Epithelial cell of proximal tubule (primary cell): ENCODE data around the gene RSRP1. TPM values are rescaled to one million over a fixed set of nuclear protein-coding genes. Genes with fewer than 3 reads are reported as not detected.
A peak's percentile ranks its signal among the peaks of the same experiment; 100 is the strongest.
"Not testable (repeated sequence)": the region's sequence is repeated elsewhere in the genome, so short reads cannot be mapped to it uniquely, and the experiment has no call there.

Experiments
- DNase-seq: peaks from one replicate; pipeline ENCODE4 v3.0.0-alpha.2; 2011; ENCODE audit warnings: low read depth
- H3K4me3 ChIP-seq: 2 replicates; pipeline ENCODE4 v1.5.1; 2011; ENCODE audit warnings: low read depth, mild to moderate bottlenecking, low read length
- CTCF ChIP-seq: conservative IDR thresholded peaks from 2 replicates; pipeline ENCODE4 v1.5.1; 2012; ENCODE audit warnings: low read depth, mild to moderate bottlenecking, low read length
- total RNA-seq: library from RNA; depleted of rRNA; stranded (reverse); fragments of >200 nt; gene quantifications from 2 replicates; pipeline ENCODE4 v1.2.3, GENCODE V29; 2015

RSRP1 gene
- 32.4 and 52.5 TPM in 2 replicates for total RNA-seq

GRCh38 chr1:25247024-25247828, at the start of gene RSRP1:
Gene RSRP1 (minus strand): TSS chr1:25247454. CDS start chr1:25246963, 491 bp downstream.
- TF ChIP-seq CTCF, result no peak

GRCh38 chr1:25296501-25296900, 49.2 kb upstream of the RSRP1 start:
- H3K4me3 ChIP-seq, DNase-seq: not testable (repeated sequence)

More at GRCh38 chr1:25247024-25247828, at the start of gene RSRP1:
- no peak for DNase-seq
- H3K4me3 ChIP-seq, result peak within 1 kb of the TSS; percentile 71

GRCh38 chr1:25294889-25295826, 47.9 kb upstream of the RSRP1 start:
- not testable (repeated sequence) for H3K4me3 ChIP-seq, DNase-seq

GRCh38 chr1:25293426-25293825, 46.2 kb upstream of the RSRP1 start:
- not testable (repeated sequence) for DNase-seq, H3K4me3 ChIP-seq

GRCh38 chr1:25290043-25290442, 42.8 kb upstream of the RSRP1 start:
- not testable (repeated sequence) for H3K4me3 ChIP-seq, DNase-seq
- TF ChIP-seq CTCF, result peak; percentile 20

GRCh38 chr1:25288573-25289101, 41.4 kb upstream of the RSRP1 start:
- not testable (repeated sequence) for DNase-seq, H3K4me3 ChIP-seq

GRCh38 chr1:25287164-25287563, 39.9 kb upstream of the RSRP1 start:
- not testable (repeated sequence) for H3K4me3 ChIP-seq, DNase-seq

GRCh38 chr1:25285862-25286261, 38.6 kb upstream of the RSRP1 start:
- not testable (repeated sequence) for DNase-seq, H3K4me3 ChIP-seq

- DNase-seq, H3K4me3 ChIP-seq: not testable (repeated sequence)
Measured at GRCh38 chr1:25279693-25280111, 32.4 kb upstream of the RSRP1 start.

- DNase-seq, H3K4me3 ChIP-seq: not testable (repeated sequence)
Measured at GRCh38 chr1:25278790-25279189, 31.5 kb upstream of the RSRP1 start.

GRCh38 chr1:25278358-25278757, 31.1 kb upstream of the RSRP1 start:
- H3K4me3 ChIP-seq, DNase-seq: not testable (repeated sequence)

GRCh38 chr1:25277295-25277694, 30.0 kb upstream of the RSRP1 start:
- DNase-seq, H3K4me3 ChIP-seq: not testable (repeated sequence)

- H3K4me3 ChIP-seq, DNase-seq: not testable (repeated sequence)
Measured at GRCh38 chr1:25275648-25276047, 28.4 kb upstream of the RSRP1 start.

GRCh38 chr1:25272238-25272637, 25.0 kb upstream of the RSRP1 start, which contains the start of gene RHD:
Gene RHD (plus strand): TSS chr1:25272509. CDS start chr1:25272548, 39 bp downstream.
- DNase-seq, H3K4me3 ChIP-seq: not testable (repeated sequence)

GRCh38 chr1:25268143-25268760, 21.0 kb upstream of the RSRP1 start:
- H3K4me3 ChIP-seq, result peak overlapping the region; percentile 62
- DNase-seq, result not testable (repeated sequence)
